HCT116 (cell line): ENCODE measurements around the gene PYGB. TPM values are rescaled to one million over a fixed set of nuclear protein-coding genes. Genes with fewer than 3 reads are reported as not detected.

Experiments
- ATAC-seq: fragments of 200-7000 bp; cut with Tn5 transposase; 2 replicates; pipeline ENCODE4 v1.9.1; 2020; ENCODE audit warnings: mild to moderate bottlenecking, moderate library complexity
- BruUV-seq: library from RNA; stranded (reverse); fragments of 400-500 nt; replicated peaks from 2 replicates; lab custom pipeline; 2021; lab: Mats Ljungman, UMichigan
- CTCF ChIA-PET: fragments of 300-600 bp; sonication (Branson Sonifier 250); formaldehyde crosslinking; loops from one replicate; lab custom pipeline; 2021; ENCODE audit warnings: antibody characterized with exemption; lab: Charles Lee
- POLR2A ChIA-PET: fragments of 300-600, 350-600 bp; sonication (Branson Sonifier 250); formaldehyde crosslinking; loops from one replicate; lab custom pipeline; 2021; ENCODE audit warnings: antibody characterized with exemption; lab: Charles Lee
- RAD21 ChIA-PET, 2 experiments: fragments of 300-600 bp; sonication (Branson Sonifier 250); formaldehyde crosslinking; loops; one replicate each; lab custom pipeline; 2023; ENCODE audit warnings: low total read pairs in 2 of 2; ENCODE audit not compliant: uncharacterized antibody in 2 of 2, unreplicated experiment in 2 of 2, low non-redundant PET in 1 of 2; lab: Charles Lee
- DNase-seq: peaks from one replicate; pipeline ENCODE4 v3.0.0-alpha.2; 2010; ENCODE audit warnings: low read depth, low spot score
- H2AFZ ChIP-seq: fragments of 200-600 bp; shearing (Covaris generic), sonication (generic); 2 replicates; pipeline ENCODE4 v1.6.1; 2017; ENCODE audit warnings: low read depth, mixed run types, mixed read lengths, antibody characterized with exemption, low read length; ENCODE audit not compliant: poor library complexity, severe bottlenecking
- H3K27ac ChIP-seq: 2 replicates; pipeline ENCODE4 v1.5.1; 2012; ENCODE audit warnings: low read depth, low read length
- H3K27me3 ChIP-seq: fragments of 200-600 bp; sonication (generic); 2 replicates; pipeline ENCODE4 v1.6.1; 2016; ENCODE audit warnings: mixed run types, low read length, mixed read lengths; ENCODE audit not compliant: insufficient read depth
- H3K36me3 ChIP-seq, 2 experiments: fragments of 200-500 bp in 1 of 2; fragments of 200-600 bp in 1 of 2; sonication (Bioruptor generic) in 1 of 2; sonication (generic) in 1 of 2; 2 replicates each; pipeline versions ENCODE4 v1.5.1 to v1.6.1; 2014 to 2016; ENCODE audit warnings: low read length in 2 of 2, inconsistent platforms in 1 of 2, mixed read lengths in 1 of 2, mixed run types in 1 of 2; ENCODE audit not compliant: insufficient read depth in 2 of 2, control insufficient read depth in 1 of 2
- H3K4me1 ChIP-seq, 2 experiments: fragments of 200-600 bp in 1 of 2; sonication (generic) in 1 of 2; 2 replicates each; pipeline versions ENCODE4 v1.5.1 to v1.6.1; 2012 to 2017; ENCODE audit warnings: low read length in 2 of 2, inconsistent platforms in 1 of 2, mild to moderate bottlenecking in 1 of 2, mixed read lengths in 1 of 2, mixed run types in 1 of 2, moderate library complexity in 1 of 2; ENCODE audit not compliant: insufficient read depth in 2 of 2, control insufficient read depth in 1 of 2
- H3K4me2 ChIP-seq: fragments of 200-600 bp; sonication (generic); 2 replicates; pipeline ENCODE4 v1.6.1; 2017; ENCODE audit warnings: mixed run types, low read length, mixed read lengths
- H3K4me3 ChIP-seq, 2 experiments: fragments of 200-600 bp in 1 of 2; sonication (generic) in 1 of 2; replicated peaks in 1 of 2; 2 replicates each; pipeline ENCODE4 v1.5.1; 2011 to 2016; ENCODE audit warnings: low read length in 2 of 2, control low read depth in 1 of 2, low read depth in 1 of 2, mild to moderate bottlenecking in 1 of 2, mixed read lengths in 1 of 2, mixed run types in 1 of 2
- H3K79me2 ChIP-seq: fragments of 200-600 bp; sonication (generic); 2 replicates; pipeline ENCODE4 v1.6.1; 2017; ENCODE audit warnings: mild to moderate bottlenecking, mixed run types, low read length, moderate library complexity, mixed read lengths; ENCODE audit not compliant: insufficient read depth
- H3K9ac ChIP-seq: fragments of 200-600 bp; sonication (generic); 2 replicates; pipeline ENCODE4 v1.6.1; 2016; ENCODE audit warnings: low read length, mixed read lengths
- H3K9me2 ChIP-seq: fragments of 200-600 bp; sonication (generic), shearing (Covaris generic); 2 replicates; pipeline ENCODE4 v1.6.1; 2017; ENCODE audit warnings: mixed run types, mild to moderate bottlenecking, moderate library complexity; ENCODE audit not compliant: insufficient read depth
- H3K9me3 ChIP-seq, 2 experiments: fragments of 200-500 bp in 1 of 2; fragments of 200-600 bp in 1 of 2; sonication (Bioruptor generic) in 1 of 2; sonication (generic) in 1 of 2; 2 replicates each; pipeline ENCODE4 v1.6.1; 2014 to 2017; ENCODE audit warnings: low read length in 2 of 2, mixed read lengths in 2 of 2, inconsistent platforms in 1 of 2, low read depth in 1 of 2, mild to moderate bottlenecking in 1 of 2, mixed run types in 1 of 2, moderate library complexity in 1 of 2; ENCODE audit not compliant: control insufficient read depth in 1 of 2, insufficient read depth in 1 of 2
- H4K20me1 ChIP-seq: fragments of 200-600 bp; sonication (generic), shearing (Covaris generic); 2 replicates; pipeline ENCODE4 v1.6.1; 2017; ENCODE audit warnings: mixed run types, mild to moderate bottlenecking, moderate library complexity; ENCODE audit not compliant: insufficient read depth
- ATF3 ChIP-seq: IDR thresholded peaks from 2 replicates; pipeline ENCODE4 v1.6.1; 2012
- CBX3 ChIP-seq: IDR thresholded peaks from 2 replicates; pipeline ENCODE4 v1.6.1; 2012; ENCODE audit warnings: low read depth
- CEBPB ChIP-seq: IDR thresholded peaks from 2 replicates; pipeline ENCODE4 v1.6.1; 2012; ENCODE audit warnings: low read depth
- EZH2 ChIP-seq: fragments of 200-600 bp; sonication (generic); IDR thresholded peaks from 2 replicates; pipeline ENCODE4 v1.6.1; 2017; ENCODE audit warnings: antibody characterized with exemption, mixed run types
- EZH2phosphoT487 ChIP-seq: fragments of 200-600 bp; IDR thresholded peaks from 2 replicates; pipeline ENCODE4 v1.6.1; 2018; ENCODE audit warnings: antibody characterized with exemption, borderline replicate concordance
- FOSL1 ChIP-seq: IDR thresholded peaks from 2 replicates; pipeline ENCODE4 v1.6.1; 2012; ENCODE audit warnings: low read depth
- MAX ChIP-seq: IDR thresholded peaks from 2 replicates; pipeline ENCODE4 v1.6.1; 2012
- TCF7L2 ChIP-seq: IDR thresholded peaks from 2 replicates; pipeline ENCODE4 v1.7.0; 2011; ENCODE audit warnings: borderline replicate concordance, inconsistent platforms; ENCODE audit not compliant: insufficient read depth, insufficient read length; ENCODE audit errors: extremely low read depth
- ZFX ChIP-seq: fragments of 450-650 bp; IDR thresholded peaks from 2 replicates; pipeline ENCODE4 v1.6.1; 2017
- intact Hi-C: fragments of 100-400 bp; cut with micrococcal nuclease; formaldehyde crosslinking; loops from 2 replicates; pipeline ENCODE4 v1.10.0; 2022
- total RNA-seq: library from RNA; stranded (reverse); gene quantifications from one replicate; pipeline ENCODE4 v1.2.1, GENCODE V29; 2021; ENCODE audit not compliant: unreplicated experiment
- TF ChIP-seq, protein P1 (sequence below), 3 experiments: fragments of 200-600 bp in 1 of 3; sonication (generic) in 1 of 3; IDR thresholded peaks in 2 of 3; conservative IDR thresholded peaks in 1 of 3; 2 replicates each; pipeline ENCODE4 v1.5.1; 2012 to 2017; ENCODE audit warnings: low read depth in 2 of 3, low read length in 2 of 3, antibody characterized with exemption in 1 of 3, borderline replicate concordance in 1 of 3, control low read depth in 1 of 3, mild to moderate bottlenecking in 1 of 3, mixed read lengths in 1 of 3, mixed run types in 1 of 3, moderate library complexity in 1 of 3; ENCODE audit not compliant: insufficient read depth in 1 of 3
- TF ChIP-seq, protein P2 (sequence below): IDR thresholded peaks from 2 replicates; pipeline ENCODE4 v1.6.1; 2011; ENCODE audit warnings: mild to moderate bottlenecking, low read length, moderate library complexity; ENCODE audit not compliant: insufficient replicate concordance; ENCODE audit errors: extremely low read depth

The PYGB gene
- total RNA-seq, 1 experiment from 2014 or later: 87.8 TPM

DNA sequence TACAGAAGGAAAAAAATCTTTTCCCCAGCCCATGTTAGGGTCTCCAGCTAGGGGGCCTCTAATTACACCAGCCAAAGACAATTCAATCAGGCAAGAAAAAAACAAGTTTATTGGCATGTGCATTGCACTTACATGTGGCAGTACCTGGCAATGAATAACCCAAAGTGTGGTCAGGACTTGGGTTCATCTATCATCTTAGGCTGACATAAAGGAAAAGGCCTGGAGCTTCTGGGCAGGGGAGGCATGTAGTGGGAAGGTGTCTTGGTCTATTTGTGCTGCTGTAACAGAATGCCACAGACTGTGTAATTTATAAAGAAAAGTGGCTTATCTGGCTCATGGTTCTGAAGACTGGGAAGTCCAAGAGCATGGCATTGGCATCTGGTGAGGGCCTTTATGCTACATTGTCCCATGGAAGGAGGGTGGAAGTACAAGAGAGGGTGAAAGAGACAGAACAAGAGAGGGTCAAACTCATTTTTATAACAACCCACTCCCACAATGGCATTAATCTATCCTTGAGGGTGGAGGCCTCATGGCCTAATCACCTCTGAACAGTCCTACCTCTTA lies 4.4 kb upstream of the PYGB start:
- Histone ChIP-seq H3K4me2 (no peak overlapping the region), H3K9me3 (no peaks in the 10 kb centered on the region), H3K9me2 (no peaks in the 10 kb centered on the region), H3K36me3 (no peaks in the 10 kb centered on the region), H2AFZ (no peak overlapping the region), H3K27me3 (no peaks in the 10 kb centered on the region), H3K4me3 (no peak overlapping the region), H4K20me1 (no peaks in the 10 kb centered on the region), H3K4me1 (peaks cover 11 to 29% of the 10 kb centered on the region in 2 experiments), H3K9ac (no peak overlapping the region), H3K27ac (no peak overlapping the region), H3K79me2 (peaks cover under 1% of the 10 kb centered on the region; the same call in 1 of the 2 replicates)
- no peak for DNase-seq
- TF ChIP-seq ATF3 (no peak), CBX3 (0 out of 2 replicates have a peak, but pooled peaks have one; percentile 29), EZH2phosphoT487 (no peak)
- BruUV-seq: no TSS peak
- no peak for ATAC-seq
- CTCF ChIA-PET: no interaction called here
- POLR2A ChIA-PET: no interaction called here
- intact Hi-C loops: no loop called here
- RAD21 ChIA-PET: no interaction called here

DNA sequence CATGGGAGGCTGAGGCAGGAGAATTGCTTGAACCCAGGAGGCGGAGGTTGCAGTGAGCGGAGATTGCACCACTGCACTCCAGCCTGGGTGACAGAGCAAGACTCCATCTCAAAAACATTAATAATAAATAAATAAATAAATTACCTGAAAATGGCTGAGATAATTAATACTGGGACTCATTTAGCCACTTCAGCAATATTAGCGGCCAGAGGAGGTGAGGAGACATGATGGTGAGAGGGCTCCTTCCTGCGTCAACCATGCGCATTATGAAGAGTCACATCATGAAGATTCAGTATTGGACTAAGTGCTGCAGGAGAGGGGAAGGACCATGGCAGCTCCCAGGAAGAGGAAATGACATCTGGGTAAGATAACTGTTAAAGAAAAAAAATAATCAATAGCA lies 2.9 kb upstream of the PYGB start:
- POLR2A ChIA-PET: no interaction called here
- Histone ChIP-seq H3K9me3 (no peaks in the 10 kb centered on the region), H3K4me3 (no peak overlapping the region), H3K4me2 (no peak overlapping the region), H3K4me1 (peaks cover 14 to 25% of the 10 kb centered on the region in 2 experiments), H3K9me2 (no peaks in the 10 kb centered on the region), H2AFZ (no peak overlapping the region), H3K79me2 (peaks cover 14% of the 10 kb centered on the region), H3K27ac (no peak overlapping the region), H3K27me3 (no peaks in the 10 kb centered on the region), H4K20me1 (no peaks in the 10 kb centered on the region), H3K9ac (no peak overlapping the region), H3K36me3 (no peaks in the 10 kb centered on the region)
- DNase-seq: no peak
- ATAC-seq: no peak
- RAD21 ChIA-PET: no interaction called here
- no TSS peak for BruUV-seq
- CTCF ChIA-PET: no interaction called here
- intact Hi-C loops: no loop called here
- TF ChIP-seq TCF7L2: no peak
- TF ChIP-seq CEBPB: no peak
- TF ChIP-seq MAX: no peak
- no peak for TF ChIP-seq EZH2
- TF ChIP-seq, protein P1, sequence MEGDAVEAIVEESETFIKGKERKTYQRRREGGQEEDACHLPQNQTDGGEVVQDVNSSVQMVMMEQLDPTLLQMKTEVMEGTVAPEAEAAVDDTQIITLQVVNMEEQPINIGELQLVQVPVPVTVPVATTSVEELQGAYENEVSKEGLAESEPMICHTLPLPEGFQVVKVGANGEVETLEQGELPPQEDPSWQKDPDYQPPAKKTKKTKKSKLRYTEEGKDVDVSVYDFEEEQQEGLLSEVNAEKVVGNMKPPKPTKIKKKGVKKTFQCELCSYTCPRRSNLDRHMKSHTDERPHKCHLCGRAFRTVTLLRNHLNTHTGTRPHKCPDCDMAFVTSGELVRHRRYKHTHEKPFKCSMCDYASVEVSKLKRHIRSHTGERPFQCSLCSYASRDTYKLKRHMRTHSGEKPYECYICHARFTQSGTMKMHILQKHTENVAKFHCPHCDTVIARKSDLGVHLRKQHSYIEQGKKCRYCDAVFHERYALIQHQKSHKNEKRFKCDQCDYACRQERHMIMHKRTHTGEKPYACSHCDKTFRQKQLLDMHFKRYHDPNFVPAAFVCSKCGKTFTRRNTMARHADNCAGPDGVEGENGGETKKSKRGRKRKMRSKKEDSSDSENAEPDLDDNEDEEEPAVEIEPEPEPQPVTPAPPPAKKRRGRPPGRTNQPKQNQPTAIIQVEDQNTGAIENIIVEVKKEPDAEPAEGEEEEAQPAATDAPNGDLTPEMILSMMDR (IDR thresholded peaks at IDR 0.05 in 2 of 3, conservative IDR thresholded peaks at IDR 0.05 in 1 of 3; ENCODE audit: borderline replicate concordance in 1 of 3, insufficient read depth in 1 of 3, low read depth in 2 of 3, low read length in 2 of 3): no peak
- TF ChIP-seq, protein P2, sequence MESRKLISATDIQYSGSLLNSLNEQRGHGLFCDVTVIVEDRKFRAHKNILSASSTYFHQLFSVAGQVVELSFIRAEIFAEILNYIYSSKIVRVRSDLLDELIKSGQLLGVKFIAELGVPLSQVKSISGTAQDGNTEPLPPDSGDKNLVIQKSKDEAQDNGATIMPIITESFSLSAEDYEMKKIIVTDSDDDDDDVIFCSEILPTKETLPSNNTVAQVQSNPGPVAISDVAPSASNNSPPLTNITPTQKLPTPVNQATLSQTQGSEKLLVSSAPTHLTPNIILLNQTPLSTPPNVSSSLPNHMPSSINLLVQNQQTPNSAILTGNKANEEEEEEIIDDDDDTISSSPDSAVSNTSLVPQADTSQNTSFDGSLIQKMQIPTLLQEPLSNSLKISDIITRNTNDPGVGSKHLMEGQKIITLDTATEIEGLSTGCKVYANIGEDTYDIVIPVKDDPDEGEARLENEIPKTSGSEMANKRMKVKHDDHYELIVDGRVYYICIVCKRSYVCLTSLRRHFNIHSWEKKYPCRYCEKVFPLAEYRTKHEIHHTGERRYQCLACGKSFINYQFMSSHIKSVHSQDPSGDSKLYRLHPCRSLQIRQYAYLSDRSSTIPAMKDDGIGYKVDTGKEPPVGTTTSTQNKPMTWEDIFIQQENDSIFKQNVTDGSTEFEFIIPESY: no peak
- no peak for TF ChIP-seq CBX3
- no peak for TF ChIP-seq ZFX
- no peak for TF ChIP-seq FOSL1
